Activated naive CD4-positive, alpha-beta T cell treated with anti-CD3 and anti-CD28 coated beads, Interleukin-2, amount 50 U/mL, for 72 hours (primary cell): ENCODE measurements around the gene NDRG2. TPM values are rescaled to one million over a fixed set of nuclear protein-coding genes. Genes with fewer than 3 reads are reported as not detected.
A peak's percentile ranks its signal among the peaks of the same experiment; 100 is the strongest.

ENCODE experiments used
- ATAC-seq, 2 donors: fragments of 150-1000 bp; cut with Tn5 transposase; 2 replicates each; pipeline ENCODE4 v1.10.0; 2021; ENCODE audit warnings: mild to moderate bottlenecking in 2 of 2, moderate library complexity in 2 of 2
- DNase-seq, 2 donors: peaks; one replicate each; pipeline ENCODE4 v3.0.0; 2021 to 2022; ENCODE audit warnings: low spot score in 2 of 2
- H3K27ac Mint-ChIP-seq, 2 donors: one replicate each; pipeline ENCODE4 v1.8.0; 2022; ENCODE audit warnings: mild to moderate bottlenecking in 2 of 2, mixed read lengths in 2 of 2
- H3K36me3 Mint-ChIP-seq, 2 donors: one replicate each; pipeline ENCODE4 v1.8.0; 2022; ENCODE audit warnings: mixed read lengths in 2 of 2
- H3K9me3 Mint-ChIP-seq, 2 donors: one replicate each; pipeline ENCODE4 v1.8.0; 2022; ENCODE audit warnings: mixed read lengths in 2 of 2
- total RNA-seq, 2 donors: library from RNA; stranded (reverse); gene quantifications; one replicate each; pipeline ENCODE4 v1.2.3, GENCODE V29; 2022

The NDRG2 gene
- total RNA-seq, 2 donors from 2014 or later = 7.6 to 7.8 TPM

- no peaks in the 10 kb centered on the region for H3K36me3 Mint-ChIP-seq
These were observed 53.2 kb downstream of the NDRG2 start for GRCh38 chr14:20971705-20972021.

GRCh38 chr14:20970983-20971704 lies 53.7 kb downstream of the NDRG2 start:
- Mint-ChIP-seq H3K27ac (peak overlapping the region; percentile 34 to 37), H3K36me3 (no peaks in the 10 kb centered on the region), H3K9me3 (no peaks in the 10 kb centered on the region)
- peak; percentile 83 to 90 for DNase-seq
- ATAC-seq = peak; percentile 88 to 90

More at GRCh38 chr14:20971705-20972021, 53.2 kb downstream of the NDRG2 start:
- H3K9me3 Mint-ChIP-seq = no peaks in the 10 kb centered on the region
- no peak for DNase-seq
- ATAC-seq = peak in 1 of 2 donors; percentile 48
- H3K27ac Mint-ChIP-seq = peak overlapping the region in 1 of 2 donors; percentile 37

- peak overlapping the region in 1 of 2 donors; percentile 34 for H3K27ac Mint-ChIP-seq
- peak; percentile 17 to 39 for ATAC-seq
- DNase-seq = no peak
- no peaks in the 10 kb centered on the region for H3K9me3 Mint-ChIP-seq
- H3K36me3 Mint-ChIP-seq = no peaks in the 10 kb centered on the region
These were observed 54.2 kb downstream of the NDRG2 start for GRCh38 chr14:20970647-20970982.

- no peak for ATAC-seq
- no peak for DNase-seq
- H3K27ac Mint-ChIP-seq = no peak overlapping the region
- no peaks in the 10 kb centered on the region for H3K36me3 Mint-ChIP-seq
- H3K9me3 Mint-ChIP-seq = no peaks in the 10 kb centered on the region
These were observed 55.5 kb downstream of the NDRG2 start for GRCh38 chr14:20969336-20969735.

Other genes starting within 250 kb of the NDRG2 start
- gene RNASE6, start 243.8 kb downstream of the NDRG2 start, total RNA-seq = under 1 TPM; 0.39 to 0.66 TPM
- gene RNASE1, start 222.2 kb downstream of the NDRG2 start, total RNA-seq = not detected
- not detected for gene RNASE3, start 133.7 kb downstream of the NDRG2 start, total RNA-seq
- gene RNASE2, start 69.6 kb downstream of the NDRG2 start, total RNA-seq = not detected
- gene METTL17, start 35.1 kb downstream of the NDRG2 start, total RNA-seq = 100 to 1,000 TPM; 105 to 142 TPM
- gene SLC39A2, start 25.8 kb downstream of the NDRG2 start, total RNA-seq = under 1 TPM in 1 of 2 donors, not detected in 1; 0.27 TPM
- gene TPPP2, start 5.2 kb upstream of the NDRG2 start, total RNA-seq = not detected
- gene RNASE13, start 9.7 kb upstream of the NDRG2 start, total RNA-seq = not detected
- gene RNASE7, start 17.3 kb upstream of the NDRG2 start, total RNA-seq = not detected
- gene RNASE8, start 32.8 kb upstream of the NDRG2 start, total RNA-seq = not detected
- under 1 TPM in 1 of 2 donors, not detected in 1; 0.23 TPM for gene ARHGEF40, start 45.2 kb upstream of the NDRG2 start, total RNA-seq
- gene ZNF219, start 73.6 kb upstream of the NDRG2 start, total RNA-seq = 10 to 100 TPM; 10.0 to 21.9 TPM
- under 1 TPM in 1 of 2 donors, not detected in 1; 0.25 TPM for gene TMEM253, start 76.0 kb upstream of the NDRG2 start, total RNA-seq
- not detected for gene OR5AU1, start 131.0 kb upstream of the NDRG2 start, total RNA-seq
- 1,000 to 10,000 TPM in 1 of 2 donors, 100 to 1,000 TPM in 1; 948 to 1,048 TPM for gene HNRNPC, start 244.4 kb upstream of the NDRG2 start, total RNA-seq